OCI-LY1 (cell line): Measurements from ENCODE around the gene TMEM126A.

ENCODE experiments used
- H2AFZ ChIP-seq: fragments of 200-600 bp; sonication (generic), shearing (Covaris generic); 2 replicates; pipeline ENCODE4 v1.6.0; 2014; ENCODE audit warnings: antibody characterized with exemption, mild to moderate bottlenecking, low read length
- H3F3A ChIP-seq: fragments of 200-600 bp; sonication (generic), shearing (Covaris generic); 2 replicates; pipeline ENCODE4 v1.6.0; 2014; ENCODE audit warnings: mild to moderate bottlenecking, antibody characterized with exemption, low read length, moderate library complexity; ENCODE audit not compliant: insufficient read depth
- H3K27ac ChIP-seq: fragments of 200-600 bp; sonication (generic); 2 replicates; pipeline ENCODE4 v1.5.1; 2014; ENCODE audit warnings: low read length, mixed run types, mild to moderate bottlenecking, low read depth; ENCODE audit not compliant: poor library complexity, severe bottlenecking
- H3K27me3 ChIP-seq: fragments of 200-600 bp; sonication (generic); 2 replicates; pipeline ENCODE4 v1.6.0; 2014; ENCODE audit warnings: antibody characterized with exemption, mild to moderate bottlenecking, low read length, moderate library complexity; ENCODE audit not compliant: insufficient read depth
- H3K36me3 ChIP-seq: fragments of 200-600 bp; sonication (generic); 2 replicates; pipeline ENCODE4 v1.6.1; 2014; ENCODE audit warnings: mild to moderate bottlenecking, antibody characterized with exemption, low read length, moderate library complexity, mixed read lengths; ENCODE audit not compliant: insufficient read depth
- H3K4me1 ChIP-seq: fragments of 200-600 bp; sonication (generic); 2 replicates; pipeline ENCODE4 v1.5.1; 2014; ENCODE audit warnings: mild to moderate bottlenecking, low read length, moderate library complexity; ENCODE audit not compliant: insufficient read depth, severe bottlenecking
- H3K4me2 ChIP-seq: fragments of 200-600 bp; sonication (generic), shearing (Covaris generic); 2 replicates; pipeline ENCODE4 v1.6.1; 2014; ENCODE audit warnings: low read length
- H3K4me3 ChIP-seq: fragments of 200-600 bp; sonication (generic); 2 replicates; pipeline ENCODE4 v1.5.1; 2014; ENCODE audit warnings: low read length, low read depth, mild to moderate bottlenecking, mixed read lengths; ENCODE audit not compliant: poor library complexity, severe bottlenecking
- H3K79me2 ChIP-seq: fragments of 200-600 bp; shearing (Covaris generic); 2 replicates; pipeline ENCODE4 v1.6.1; 2016; ENCODE audit warnings: mixed run types, low read length, mixed read lengths; ENCODE audit not compliant: insufficient read depth
- H3K9ac ChIP-seq: fragments of 200-600 bp; sonication (generic), shearing (Covaris generic); 2 replicates; pipeline ENCODE4 v1.6.1; 2014; ENCODE audit warnings: mild to moderate bottlenecking, low read length, mixed read lengths
- H3K9me2 ChIP-seq: fragments of 200-600 bp; sonication (generic), shearing (Covaris generic); 2 replicates; pipeline ENCODE4 v1.6.1; 2014; ENCODE audit warnings: low read depth, mild to moderate bottlenecking, low read length, mixed read lengths
- H3K9me3 ChIP-seq: fragments of 200-600 bp; shearing (Covaris generic); 2 replicates; pipeline ENCODE4 v1.6.1; 2014; ENCODE audit warnings: low read length, mixed read lengths
- H4K20me1 ChIP-seq: fragments of 200-600 bp; sonication (generic), shearing (Covaris generic); 2 replicates; pipeline ENCODE4 v1.6.0; 2016; ENCODE audit warnings: mild to moderate bottlenecking, low read length; ENCODE audit not compliant: insufficient read depth
- EZH2 ChIP-seq: fragments of 200-600 bp; sonication (generic), shearing (Covaris generic); IDR thresholded peaks from 2 replicates; pipeline ENCODE4 v1.8.0; 2017; ENCODE audit warnings: borderline replicate concordance, mixed run types, mild to moderate bottlenecking, antibody characterized with exemption, low read length, moderate library complexity, mixed read lengths
- TF ChIP-seq, protein P1 (sequence below): fragments of 200-600 bp; sonication (generic), shearing (Covaris generic); IDR thresholded peaks from 2 replicates; pipeline ENCODE4 v1.5.1; 2017; ENCODE audit warnings: mild to moderate bottlenecking, antibody characterized with exemption, low read length, moderate library complexity, mixed read lengths

The TMEM126A gene

DNA sequence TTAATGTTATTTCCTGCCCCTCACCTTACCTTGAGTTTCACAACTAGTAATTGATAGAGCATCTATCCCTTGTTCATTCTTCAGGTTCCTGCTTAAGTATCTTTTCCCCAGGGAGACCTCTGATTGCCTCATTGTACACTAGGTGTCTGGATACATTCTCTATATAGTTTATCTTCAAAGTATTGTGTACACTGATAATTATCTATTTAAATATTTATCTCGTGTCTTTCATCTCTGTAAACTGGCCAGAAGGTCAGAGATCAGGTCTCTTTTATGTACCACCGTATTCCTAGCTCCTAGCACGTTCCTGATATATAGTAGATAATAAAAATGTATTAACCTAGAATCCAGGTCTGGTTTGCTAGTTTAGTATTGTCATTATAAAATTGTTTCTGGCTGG, 13.0 kb upstream of the TMEM126A start:
- Histone ChIP-seq H3K9ac (no peak overlapping the region), H3K4me1 (peaks cover 7% of the 10 kb centered on the region), H4K20me1 (no peaks in the 10 kb centered on the region), H3K79me2 (peaks cover 23% of the 10 kb centered on the region), H2AFZ (no peak overlapping the region), H3K27me3 (no peaks in the 10 kb centered on the region), H3K27ac (no peak overlapping the region), H3K36me3 (peaks cover 74% of the 10 kb centered on the region), H3K4me3 (no peak overlapping the region), H3K9me2 (no peaks in the 10 kb centered on the region), H3F3A (peaks cover 4% of the 10 kb centered on the region; the same call in 1 of the 2 replicates), H3K9me3 (no peaks in the 10 kb centered on the region), H3K4me2 (no peak overlapping the region)
- TF ChIP-seq EZH2 = no peak
- TF ChIP-seq, protein P1, sequence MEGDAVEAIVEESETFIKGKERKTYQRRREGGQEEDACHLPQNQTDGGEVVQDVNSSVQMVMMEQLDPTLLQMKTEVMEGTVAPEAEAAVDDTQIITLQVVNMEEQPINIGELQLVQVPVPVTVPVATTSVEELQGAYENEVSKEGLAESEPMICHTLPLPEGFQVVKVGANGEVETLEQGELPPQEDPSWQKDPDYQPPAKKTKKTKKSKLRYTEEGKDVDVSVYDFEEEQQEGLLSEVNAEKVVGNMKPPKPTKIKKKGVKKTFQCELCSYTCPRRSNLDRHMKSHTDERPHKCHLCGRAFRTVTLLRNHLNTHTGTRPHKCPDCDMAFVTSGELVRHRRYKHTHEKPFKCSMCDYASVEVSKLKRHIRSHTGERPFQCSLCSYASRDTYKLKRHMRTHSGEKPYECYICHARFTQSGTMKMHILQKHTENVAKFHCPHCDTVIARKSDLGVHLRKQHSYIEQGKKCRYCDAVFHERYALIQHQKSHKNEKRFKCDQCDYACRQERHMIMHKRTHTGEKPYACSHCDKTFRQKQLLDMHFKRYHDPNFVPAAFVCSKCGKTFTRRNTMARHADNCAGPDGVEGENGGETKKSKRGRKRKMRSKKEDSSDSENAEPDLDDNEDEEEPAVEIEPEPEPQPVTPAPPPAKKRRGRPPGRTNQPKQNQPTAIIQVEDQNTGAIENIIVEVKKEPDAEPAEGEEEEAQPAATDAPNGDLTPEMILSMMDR = no peak

DNA sequence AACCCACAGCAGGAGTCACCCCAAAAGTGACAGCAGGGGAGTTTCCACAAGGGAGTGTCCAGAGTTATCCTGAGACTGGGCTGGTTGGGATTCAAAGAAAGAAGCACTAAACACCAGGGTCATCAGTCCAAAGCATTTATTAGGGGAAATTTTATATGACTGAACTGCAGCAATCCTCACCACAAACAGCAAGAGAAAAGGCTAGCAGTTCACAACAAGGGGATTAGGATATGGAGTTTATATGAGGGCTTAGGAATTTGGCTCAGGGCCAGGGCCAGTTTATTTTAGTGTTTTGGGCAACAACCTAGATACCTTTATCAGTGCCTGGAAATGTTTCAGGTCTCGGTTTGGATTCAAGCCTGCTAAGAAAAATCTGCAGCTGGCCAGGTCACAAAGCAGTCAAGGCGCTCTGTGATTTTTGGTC, 4.6 kb upstream of the TMEM126A start:
- H4K20me1 ChIP-seq = no peaks in the 10 kb centered on the region
- H2AFZ ChIP-seq = no peak overlapping the region
- H3K9ac ChIP-seq = no peak overlapping the region
- peaks cover 6% of the 10 kb centered on the region; the same call in 1 of the 2 replicates for H3K36me3 ChIP-seq
- H3K4me1 ChIP-seq = peaks cover 9% of the 10 kb centered on the region
- no peaks in the 10 kb centered on the region for H3K9me3 ChIP-seq
- H3K79me2 ChIP-seq = 0 out of 2 replicates have a peak, but pooled peaks cover 1% of the 10 kb centered on the region
- no peak overlapping the region for H3K27ac ChIP-seq
- no peak overlapping the region for H3K4me2 ChIP-seq
- H3F3A ChIP-seq = peaks cover 4% of the 10 kb centered on the region; the same call in 1 of the 2 replicates
- H3K9me2 ChIP-seq = no peaks in the 10 kb centered on the region; the same call in 1 of the 2 replicates
- no peak overlapping the region for H3K4me3 ChIP-seq
- no peaks in the 10 kb centered on the region for H3K27me3 ChIP-seq
- no peak for TF ChIP-seq EZH2
- TF ChIP-seq, protein P1 = no peak

DNA sequence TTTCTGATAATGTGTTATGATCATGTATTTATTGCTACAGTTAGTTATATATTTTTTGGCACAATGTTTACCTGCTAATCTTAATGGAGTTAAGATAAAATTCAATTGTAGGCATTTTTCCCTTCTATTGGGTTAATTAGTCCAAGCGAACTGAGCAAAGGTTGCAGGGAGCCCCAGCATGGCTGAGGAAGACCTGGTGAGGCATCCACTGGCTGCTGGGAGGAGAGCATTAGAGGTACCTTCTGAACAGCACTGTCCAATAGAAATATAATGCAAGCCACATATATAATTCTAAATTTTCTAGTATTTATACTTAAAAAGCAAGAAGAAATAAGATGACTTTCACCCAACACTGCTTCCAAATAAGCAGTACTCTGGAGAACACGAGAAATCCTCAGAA, 689 bp upstream of the TMEM126A start:
- peak overlapping the region; percentile 89 for H3K4me2 ChIP-seq
- H3K79me2 ChIP-seq = peaks cover 7% of the 10 kb centered on the region; the same call in 1 of the 2 replicates
- no peaks in the 10 kb centered on the region for H3K27me3 ChIP-seq
- no peaks in the 10 kb centered on the region for H4K20me1 ChIP-seq
- H2AFZ ChIP-seq = peak overlapping the region; percentile 50; the same call in 1 of the 2 replicates
- no peaks in the 10 kb centered on the region for H3K9me3 ChIP-seq
- H3K27ac ChIP-seq = no peak overlapping the region
- TF ChIP-seq, protein P1 = no peak
- TF ChIP-seq EZH2 = no peak
- peaks cover 26% of the 10 kb centered on the region for H3K4me1 ChIP-seq
- peaks cover 15% of the 10 kb centered on the region; the same call in 1 of the 2 replicates for H3K36me3 ChIP-seq
- H3K9me2 ChIP-seq = no peaks in the 10 kb centered on the region
- H3F3A ChIP-seq = no peaks in the 10 kb centered on the region
- peak overlapping the region; percentile 79 for H3K9ac ChIP-seq
- peak overlapping the region; percentile 78 for H3K4me3 ChIP-seq
